Pulmonary artery endothelial cell (primary cell): ENCODE measurements around the gene CDKL5. TPM values are rescaled to one million over a fixed set of nuclear protein-coding genes. Genes with fewer than 3 reads are reported as not detected.
"Not testable (repeated sequence)": the region's sequence is repeated elsewhere in the genome, so short reads cannot be mapped to it uniquely, and the experiment has no call there.

Source experiments
- DNase-seq: peaks from one replicate; pipeline ENCODE4 v3.0.0-alpha.2; 2011; ENCODE audit warnings: low read depth, low spot score
- total RNA-seq: library from RNA; depleted of rRNA; stranded (reverse); fragments of >200 nt; gene quantifications from 2 replicates; pipeline ENCODE4 v1.2.3, GENCODE V29; 2014

CDKL5 gene
- total RNA-seq, 1 donor from 2014 or later, result 2.0 TPM

DNA sequence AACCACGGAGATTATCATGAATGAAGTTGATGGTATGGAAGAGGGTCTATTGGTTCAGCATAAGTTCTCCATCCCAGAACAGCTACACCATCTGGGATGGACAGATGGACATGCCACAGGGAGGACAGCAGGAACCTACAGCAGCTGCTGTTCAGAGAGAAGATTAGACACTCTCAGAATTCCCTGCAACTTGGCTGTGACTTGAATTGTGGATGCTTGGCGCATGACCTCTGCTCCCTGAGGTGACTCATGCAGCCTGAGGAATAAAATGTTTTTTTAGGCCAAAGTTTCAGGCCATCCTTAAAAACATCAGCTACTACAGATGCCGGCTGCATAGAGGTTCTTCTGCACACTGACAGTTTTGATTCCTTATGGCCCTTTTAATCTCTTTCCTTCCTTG lies 149.2 kb downstream of the CDKL5 start:
- peak; percentile 48 for DNase-seq

DNA sequence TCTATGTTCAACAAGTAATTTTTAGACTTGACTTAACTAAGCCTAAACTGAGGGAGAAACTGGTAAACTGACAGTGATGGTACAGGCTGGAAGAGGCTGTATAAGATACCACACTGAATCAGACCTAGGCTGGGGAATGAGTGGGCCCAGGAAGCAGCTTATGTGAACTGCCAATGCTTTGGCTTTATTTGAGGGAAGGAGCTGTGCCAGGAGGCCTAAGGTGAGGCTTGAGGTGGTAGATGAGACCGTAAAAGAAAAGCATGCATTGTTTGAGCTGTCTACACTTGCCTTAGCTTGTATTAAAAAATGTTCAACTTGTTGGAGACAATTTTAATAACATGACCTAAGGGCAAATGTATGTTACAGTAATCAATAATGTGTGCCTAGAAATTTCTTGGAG lies 150.3 kb downstream of the CDKL5 start:
- no peak for DNase-seq

DNA sequence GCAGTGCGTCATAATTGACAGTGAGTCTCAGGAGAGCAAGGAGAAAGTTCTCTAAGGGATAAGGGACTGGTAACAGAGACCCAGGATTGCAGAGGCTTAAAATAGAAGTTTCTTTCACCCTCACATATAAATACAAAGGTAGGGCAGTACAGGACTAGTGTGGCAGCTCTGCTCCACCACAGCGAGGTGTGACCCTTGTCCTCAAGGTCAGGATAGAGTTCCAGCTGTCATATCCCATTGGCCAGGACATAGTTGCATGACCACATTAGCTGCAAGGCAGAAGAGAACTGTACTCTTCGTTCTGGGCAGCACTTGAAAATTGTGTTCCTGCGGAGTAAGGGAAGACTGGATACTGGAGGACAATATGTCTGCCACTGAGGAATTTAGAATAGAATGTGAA lies 152.0 kb downstream of the CDKL5 start:
- no peak for DNase-seq

DNA sequence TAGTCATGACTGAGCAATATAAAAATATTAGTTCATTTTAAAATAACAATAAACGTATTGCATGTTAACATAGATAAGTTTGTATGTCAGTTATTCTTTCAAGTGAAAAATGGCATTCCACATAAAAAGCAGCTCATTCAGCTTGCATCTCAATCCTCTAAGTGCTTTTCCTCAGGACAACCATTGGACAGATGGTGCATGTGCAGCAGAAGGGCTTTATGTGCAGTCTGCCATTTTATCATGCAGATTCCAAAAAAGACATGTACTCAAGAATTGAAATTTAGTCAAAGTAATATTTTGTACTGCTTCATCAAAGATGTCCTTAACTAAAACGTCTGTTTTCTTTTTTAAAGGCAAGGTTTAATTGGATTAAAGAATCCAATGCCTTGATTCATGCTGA lies 153.1 kb downstream of the CDKL5 start:
- no peak for DNase-seq

DNA sequence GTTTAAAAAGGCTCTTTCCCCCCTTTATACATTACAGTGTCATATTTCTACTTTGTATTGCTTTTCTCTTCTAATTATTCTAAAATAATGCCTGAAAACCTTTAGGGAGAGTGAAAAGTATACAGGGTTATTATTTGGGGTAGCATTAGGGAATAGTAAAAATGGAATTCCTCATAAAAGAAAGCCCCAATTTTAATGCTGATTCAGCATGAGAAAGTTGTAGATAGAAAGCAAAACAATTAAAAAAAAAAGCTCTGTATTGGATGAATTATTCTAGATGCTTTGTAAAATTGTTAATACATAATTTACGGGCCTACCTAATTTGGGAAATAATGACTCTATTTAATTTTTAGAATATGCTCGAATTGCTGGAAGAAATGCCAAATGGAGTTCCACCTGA lies 154.1 kb downstream of the CDKL5 start:
- DNase-seq, result no peak

DNA sequence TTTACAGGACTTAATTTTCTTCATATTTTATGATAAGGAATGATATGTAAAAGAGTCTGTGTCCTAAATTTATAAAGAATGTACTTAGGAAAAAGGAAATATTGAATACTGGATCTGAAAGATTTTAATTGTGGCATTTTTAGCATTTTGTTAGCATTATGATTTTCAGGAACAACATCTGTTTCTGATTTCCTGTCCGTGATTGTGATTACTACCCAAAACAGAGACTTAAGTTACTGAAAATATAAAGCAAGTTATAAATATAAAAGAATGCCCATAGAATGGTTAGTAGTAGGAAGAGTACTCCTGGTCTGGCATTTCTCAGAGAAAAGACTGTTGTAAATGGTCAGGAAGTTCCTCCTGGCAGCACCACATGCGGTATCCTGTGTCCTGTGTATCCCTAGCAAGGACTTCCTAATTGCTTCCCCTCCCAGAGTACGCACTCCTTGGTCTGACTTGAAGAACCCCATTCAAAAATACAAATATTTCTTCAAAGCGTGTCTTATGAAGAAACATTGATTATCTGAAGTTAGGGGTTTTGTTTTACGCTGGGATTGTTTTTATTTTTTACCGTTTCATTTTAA lies 157.6 kb downstream of the CDKL5 start:
- no peak for DNase-seq

DNA sequence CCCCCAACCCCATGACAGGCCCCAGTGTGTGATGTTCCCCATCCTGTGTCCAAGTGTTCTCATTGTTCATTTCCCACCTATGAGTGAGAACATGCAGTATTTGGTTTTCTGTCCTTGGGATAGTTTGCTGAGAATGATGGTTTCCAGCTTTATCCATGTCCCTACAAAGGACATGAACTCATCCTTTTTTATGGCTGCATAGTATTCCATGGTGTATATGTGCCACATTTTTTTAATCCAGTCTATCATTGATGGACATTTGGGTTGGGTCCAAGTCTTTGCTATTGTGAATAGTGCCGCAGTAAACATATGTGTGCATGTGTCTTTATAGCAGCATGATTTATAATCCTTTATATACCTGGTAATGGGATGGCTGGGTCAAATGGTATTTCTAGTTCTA lies 163.9 kb downstream of the CDKL5 start:
- not testable (repeated sequence) for DNase-seq

DNA sequence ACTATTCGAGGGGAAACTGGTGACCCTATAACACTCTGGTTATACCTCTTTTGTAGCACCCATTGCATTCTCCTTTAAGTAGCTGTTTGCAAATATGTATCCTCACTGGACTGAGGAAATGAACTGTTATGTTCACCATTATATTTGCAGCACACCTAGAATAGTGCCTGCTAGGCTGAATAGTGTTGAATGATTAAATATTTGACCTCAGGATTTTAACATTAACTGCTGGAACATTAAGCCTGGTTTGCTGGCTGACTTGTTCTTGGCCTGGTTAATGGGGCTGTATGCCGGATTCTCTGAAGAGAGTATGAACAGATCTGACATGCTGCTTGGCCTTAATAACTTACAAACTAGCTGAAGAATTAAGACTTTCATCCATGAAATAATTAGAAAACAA lies 166.4 kb downstream of the CDKL5 start:
- no peak for DNase-seq

DNA sequence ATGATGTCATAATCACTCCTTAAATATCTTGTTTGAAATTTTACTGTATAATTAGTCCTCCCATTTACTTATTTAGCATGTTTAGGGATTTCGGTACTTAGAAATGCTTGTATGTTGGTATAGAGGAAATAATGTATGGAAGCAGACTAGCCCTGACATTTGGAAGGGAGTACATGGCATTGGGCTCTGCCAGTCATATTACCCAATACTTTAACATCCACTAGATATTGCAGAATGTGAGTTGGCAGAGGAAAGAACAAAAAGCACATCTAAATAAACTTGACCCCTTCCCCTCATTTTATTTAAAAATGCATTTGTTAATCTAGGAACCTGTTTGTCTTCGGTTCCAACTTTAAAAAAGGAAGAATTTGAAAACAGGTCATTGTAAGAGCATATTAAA lies 168.7 kb downstream of the CDKL5 start:
- no peak for DNase-seq

DNA sequence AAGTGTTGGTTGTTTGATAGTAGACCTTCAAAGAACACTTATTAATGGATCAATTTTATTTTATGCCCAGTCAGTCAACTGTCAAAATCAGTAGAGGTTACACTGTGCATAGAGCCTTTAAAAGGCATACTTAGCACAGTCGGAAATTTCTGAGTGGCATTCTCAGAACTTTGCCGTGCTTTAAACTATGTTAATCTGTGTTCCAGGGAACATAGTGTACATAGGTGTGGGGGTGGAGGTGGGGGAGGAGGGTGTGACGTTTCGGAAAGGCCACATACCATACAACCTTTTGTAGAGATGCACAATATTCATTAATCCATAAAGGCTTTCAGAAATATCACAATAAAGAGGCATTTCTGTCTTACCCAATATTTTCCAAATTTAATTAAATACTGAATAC lies 170.7 kb downstream of the CDKL5 start:
- DNase-seq, result no peak

DNA sequence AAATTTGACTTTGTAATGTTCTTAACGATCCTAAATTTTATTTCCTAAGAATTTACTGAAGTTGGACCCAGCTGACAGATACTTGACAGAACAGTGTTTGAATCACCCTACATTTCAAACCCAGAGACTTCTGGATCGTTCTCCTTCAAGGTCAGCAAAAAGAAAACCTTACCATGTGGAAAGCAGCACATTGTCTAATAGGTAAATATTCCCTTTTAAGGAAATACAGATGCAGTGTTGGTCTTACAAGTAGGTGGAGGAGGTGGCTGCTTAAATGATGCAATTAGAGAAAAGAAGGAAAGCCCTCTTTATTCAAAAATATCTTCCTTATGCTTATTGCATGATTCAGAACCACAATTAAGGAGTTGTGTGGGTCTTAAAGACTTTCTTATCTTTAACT lies 173.0 kb downstream of the CDKL5 start:
- no peak for DNase-seq

DNA sequence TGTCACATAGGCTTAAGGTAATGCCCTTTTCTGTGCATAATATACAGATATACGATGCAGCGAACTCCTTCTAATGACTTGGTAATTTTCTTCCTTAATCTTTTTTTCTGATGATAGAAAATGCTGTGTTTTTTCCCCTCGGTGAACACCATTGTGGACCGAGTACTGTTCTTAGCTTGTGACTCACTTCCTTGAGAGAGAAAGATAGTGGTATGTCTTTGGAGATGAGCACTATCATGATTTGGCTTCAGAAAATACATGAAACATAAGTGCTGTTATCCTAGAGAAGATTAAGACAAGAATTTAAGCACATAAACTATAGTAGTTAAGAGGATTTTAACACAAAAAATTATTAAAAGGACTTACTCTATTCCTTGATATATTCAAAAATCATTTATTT lies 182.6 kb downstream of the CDKL5 start:
- no peak for DNase-seq

DNA sequence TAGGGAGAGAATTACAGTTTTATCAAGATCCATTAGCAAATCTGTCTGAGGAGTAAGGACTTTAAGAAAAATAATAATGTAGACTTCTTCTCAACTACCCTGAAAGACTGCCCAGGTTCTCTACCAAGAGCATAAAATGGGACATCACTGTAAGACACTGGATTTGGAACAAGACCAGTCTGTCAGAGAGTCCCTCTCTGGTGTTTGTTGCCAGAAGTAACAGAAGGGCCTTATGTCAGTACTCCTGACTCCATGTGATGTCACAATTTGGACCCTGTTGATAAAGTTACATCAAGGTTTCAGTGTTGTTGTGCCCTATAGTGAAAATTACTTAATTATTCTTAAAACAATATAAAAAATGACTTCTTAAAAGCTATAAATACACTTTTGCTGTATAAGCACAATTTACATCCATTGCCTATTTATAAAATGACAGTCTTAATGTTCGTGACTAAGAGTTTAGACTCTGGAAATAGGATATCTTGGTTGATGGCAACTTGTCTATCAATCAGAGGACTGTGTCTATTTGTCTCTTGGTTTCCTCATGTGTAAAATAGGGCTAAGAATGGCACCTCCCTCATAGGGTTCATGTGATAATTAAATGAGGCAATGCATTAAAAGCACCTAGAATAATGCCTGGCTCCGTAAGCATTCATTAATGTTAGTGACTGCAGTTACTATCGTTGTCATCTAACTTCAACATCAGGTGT lies 188.7 kb downstream of the CDKL5 start:
- no peak for DNase-seq

DNA sequence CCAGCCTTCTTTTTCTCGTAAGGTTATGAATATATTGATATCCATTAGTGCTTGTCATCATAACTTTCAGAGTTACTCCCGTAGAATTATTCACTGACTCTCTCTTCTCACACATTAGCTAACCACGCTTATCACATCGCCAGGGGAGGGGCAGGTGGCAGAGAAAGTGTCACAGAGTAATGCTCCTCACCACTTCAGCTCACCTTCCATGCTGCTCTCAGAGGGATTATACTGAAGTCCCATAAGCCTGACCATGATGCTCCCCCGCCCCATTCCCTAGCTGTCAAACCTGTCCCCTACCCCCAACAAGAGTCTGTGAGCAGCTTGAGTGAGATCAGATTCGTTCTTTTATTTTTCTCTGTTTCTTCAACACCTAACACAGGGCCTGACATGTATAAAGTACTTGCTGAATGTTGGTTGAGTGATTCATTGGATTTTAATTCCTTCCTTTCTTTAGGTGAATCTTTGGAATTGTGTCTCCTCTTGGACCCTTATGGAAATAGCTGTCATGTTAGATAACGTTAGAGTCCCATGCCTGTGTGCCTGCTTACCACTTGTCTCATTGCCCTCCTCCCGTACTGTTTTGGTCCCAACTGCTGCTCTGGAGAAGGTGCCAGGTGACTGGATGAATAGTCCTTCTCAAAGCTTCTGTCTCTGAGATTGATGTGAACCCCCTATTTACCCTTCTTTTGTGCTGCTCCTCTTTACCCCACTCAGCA lies 191.4 kb downstream of the CDKL5 start:
- DNase-seq, result no peak

DNA sequence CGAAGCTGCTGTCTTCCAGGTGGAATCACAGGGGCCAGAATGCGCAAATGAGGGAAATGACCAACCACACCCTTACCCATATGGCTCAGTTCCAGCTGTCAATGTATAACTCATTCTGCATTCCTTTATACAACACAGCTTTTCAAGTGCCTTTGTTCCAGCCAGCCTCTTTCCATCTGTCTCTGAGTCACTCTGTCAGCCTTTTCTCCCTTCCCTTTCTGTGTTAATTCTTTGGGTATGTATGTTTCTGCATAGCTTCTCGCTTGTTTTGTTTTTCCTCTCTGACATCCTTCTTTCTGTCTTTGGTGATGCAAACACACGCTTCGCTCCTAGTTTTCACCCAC lies 192.0 kb downstream of the CDKL5 start:
- DNase-seq, result peak; percentile 2

DNA sequence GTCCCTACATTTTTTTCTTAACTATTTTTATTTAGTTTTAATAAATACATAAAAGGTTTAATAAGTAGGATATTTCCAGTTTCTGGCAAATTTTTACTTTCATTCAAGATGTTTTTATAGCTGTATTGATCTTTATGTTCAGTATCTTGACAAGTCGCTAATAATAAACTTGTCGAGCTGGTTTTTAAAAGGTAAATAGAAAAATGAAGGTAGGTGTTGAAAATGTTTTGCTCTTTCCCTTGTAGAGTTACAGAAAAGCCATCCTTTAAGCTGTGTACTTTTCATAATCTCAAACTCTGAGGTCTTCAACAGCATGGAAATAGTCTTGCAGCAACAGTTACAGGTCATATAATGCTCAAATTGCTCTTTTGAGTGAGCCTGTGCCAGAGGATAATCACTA lies 193.9 kb downstream of the CDKL5 start:
- DNase-seq, result no peak

DNA sequence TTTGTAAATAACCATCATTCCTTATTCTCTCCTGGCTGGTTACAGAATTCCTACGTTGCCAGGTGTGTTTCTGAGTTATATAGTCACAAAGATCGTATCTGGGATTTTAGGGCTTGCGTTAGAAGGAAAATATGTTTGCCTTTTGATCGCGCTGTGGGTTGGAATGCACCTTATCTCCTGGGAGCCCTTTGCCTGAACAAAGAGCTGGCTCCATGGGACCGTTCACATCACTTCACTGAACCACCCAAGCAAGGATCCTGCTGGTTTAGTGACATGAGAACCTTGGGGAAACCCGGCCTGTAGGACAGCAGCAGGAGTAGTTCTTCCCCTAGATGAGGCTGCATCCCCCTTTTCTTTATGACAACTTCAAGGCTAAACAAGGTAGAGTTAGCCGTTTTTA lies 194.9 kb downstream of the CDKL5 start:
- DNase-seq, result no peak

DNA sequence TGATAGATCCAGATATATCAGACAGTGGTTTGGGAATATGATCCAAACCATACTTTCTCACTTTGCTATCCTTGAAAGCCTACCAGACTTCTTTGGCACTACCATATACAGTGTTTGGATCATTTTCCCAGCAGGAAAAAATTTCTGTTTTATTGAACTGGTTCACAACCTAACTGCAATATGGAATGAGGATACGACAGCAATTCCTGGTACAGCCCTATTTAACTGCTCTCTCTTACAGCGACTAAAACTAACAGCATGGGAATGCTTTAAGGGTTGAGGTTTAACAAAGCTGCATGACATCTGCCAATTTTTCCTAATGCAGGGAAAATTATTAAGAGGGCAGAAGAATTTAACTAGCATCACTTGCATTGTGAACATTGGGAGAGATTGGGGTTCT lies 199.2 kb downstream of the CDKL5 start:
- no peak for DNase-seq

DNA sequence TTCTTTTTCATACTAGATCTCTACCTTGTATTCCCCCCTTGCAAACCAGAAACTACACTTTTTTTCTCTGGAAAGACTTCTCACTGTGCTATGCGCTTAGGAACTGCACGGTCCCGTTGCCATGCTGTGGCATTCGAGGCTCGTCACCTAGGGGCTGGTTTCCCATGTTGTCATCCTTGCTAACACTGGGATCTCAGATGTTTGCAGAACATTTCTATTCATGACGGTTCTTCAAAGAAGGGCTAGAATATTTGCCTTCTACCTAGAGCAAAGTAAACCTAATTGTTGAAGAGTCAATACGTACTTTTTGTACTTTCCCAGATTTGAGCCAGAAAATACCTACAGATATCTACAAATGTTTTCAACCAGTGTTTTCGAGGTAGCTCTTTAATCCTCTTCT lies 205.5 kb downstream of the CDKL5 start:
- no peak for DNase-seq

DNA sequence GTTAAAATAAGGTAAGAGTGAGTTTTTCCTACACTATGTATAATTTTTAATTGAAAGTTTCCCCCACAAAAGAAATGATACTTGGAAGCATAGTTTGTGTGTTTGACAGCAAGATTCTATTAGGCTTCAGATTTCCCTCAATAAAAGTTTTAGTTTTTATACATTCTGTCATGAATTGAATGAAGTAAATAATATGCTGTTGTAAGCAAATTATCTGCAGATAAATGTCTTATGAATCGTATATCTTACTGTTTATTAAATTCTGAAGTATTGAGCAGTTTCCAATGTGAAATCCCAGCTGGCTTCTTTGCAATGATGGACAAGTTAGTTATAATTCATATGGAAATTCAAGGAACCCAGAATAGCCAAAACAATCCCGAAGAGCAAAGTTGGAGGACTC lies 213.0 kb downstream of the CDKL5 start:
- DNase-seq, result no peak

DNA sequence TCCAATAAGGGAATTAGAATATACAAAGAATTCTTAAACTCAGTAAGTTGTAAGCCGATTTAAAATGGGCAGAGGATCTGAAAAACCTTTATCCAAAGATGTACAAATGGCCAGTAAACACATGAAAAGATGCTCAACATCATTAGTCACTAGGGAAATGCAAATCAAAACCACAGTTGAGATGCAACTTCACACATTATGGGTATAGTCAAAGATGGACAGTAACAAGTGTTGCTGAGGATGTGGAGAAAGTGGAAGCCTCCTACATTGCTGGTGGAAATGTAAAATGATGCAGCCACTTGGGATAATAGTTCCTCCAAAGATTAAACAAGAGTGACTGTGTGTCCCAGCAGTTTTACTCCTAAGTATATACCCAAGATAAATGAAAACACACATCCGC lies 213.9 kb downstream of the CDKL5 start:
- DNase-seq, result no peak

DNA sequence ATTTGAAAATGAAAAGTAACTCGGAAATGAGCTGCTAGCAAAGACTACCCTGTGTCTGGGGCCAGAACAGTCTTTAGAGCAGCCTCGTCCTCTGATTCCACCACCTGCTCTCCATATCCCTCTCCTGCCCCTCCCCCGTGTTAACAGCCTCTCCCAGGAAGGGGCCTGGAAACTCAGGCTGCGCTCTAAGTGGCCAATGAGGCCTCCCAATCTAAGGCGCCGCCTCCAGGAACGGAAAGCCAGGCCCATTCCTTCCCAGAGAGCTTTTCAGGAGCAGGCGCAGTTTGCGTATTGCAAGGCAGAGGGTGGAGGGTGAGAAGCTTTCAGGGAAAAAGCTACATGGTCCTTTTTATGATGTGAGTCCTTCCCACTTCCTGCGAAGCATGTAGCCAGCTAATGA lies 215.3 kb downstream of the CDKL5 start:
- no peak for DNase-seq

DNA sequence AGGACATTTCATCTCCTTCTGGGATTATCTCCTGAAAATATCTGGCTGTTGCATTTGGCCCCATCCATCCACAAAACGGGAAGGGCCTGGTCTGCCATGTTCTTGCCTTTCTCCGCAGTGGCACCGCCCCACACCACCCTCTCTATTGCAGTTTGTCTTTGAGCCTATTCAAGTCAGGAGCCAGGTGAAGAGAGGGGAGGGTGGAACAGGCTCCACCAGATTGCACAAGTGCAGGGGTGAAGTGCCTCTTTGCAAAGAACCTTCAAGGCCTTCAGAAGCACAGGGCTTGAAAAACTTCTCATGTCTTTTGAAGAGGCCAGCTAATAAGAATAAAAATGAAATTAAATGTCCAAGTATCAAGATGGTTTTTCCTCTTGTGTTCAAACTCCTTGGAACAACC lies 217.8 kb downstream of the CDKL5 start:
- DNase-seq, result no peak
